ENCODE measurements around the gene CMTM6. TPM values are rescaled to one million over a fixed set of nuclear protein-coding genes. Genes with fewer than 3 reads are reported as not detected.
"Not testable (repeated sequence)": the region's sequence is repeated elsewhere in the genome, so short reads cannot be mapped to it uniquely, and the experiment has no call there.

The CMTM6 gene
- total RNA-seq, 1 donor from 2014 or later, result 90.1 TPM

GRCh38 chr3:32440611-32441350 is 61.9 kb downstream of the CMTM6 start:
- ChIA-PET CTCF (interaction anchor here (0.7 to 8.6 kb wide), 7 partner anchors 17 to 69 kb away, joined by 3 to 65 read pairs (median 3); partner anchors contain the start of gene CMTM7), POLR2A (interaction anchor here (0.6 to 8.5 kb wide), 13 partner anchors 9 to 66 kb away, joined by 3 to 272 read pairs (median 4); partner anchors contain the start of gene CMTM7)
- intact Hi-C loops (cut with micrococcal nuclease), result loop anchor here (1.0 kb wide), 1 partner anchor 27 kb away; no protein-coding TSS in a partner anchor
- Mint-ChIP-seq H3K9me3 (no peaks in the 10 kb centered on the region), H3K36me3 (ENCODE audit: low read depth) (peaks cover 29% of the 10 kb centered on the region), H3K27ac (peak overlapping the region; percentile 94), H3K4me3 (peak overlapping the region; percentile 26), H3K27me3 (no peaks in the 10 kb centered on the region), H3K4me1 (peaks cover 93% of the 10 kb centered on the region)
- ATAC-seq (ENCODE audit: low read depth) (peak; percentile 11), DNase-seq (no peak)
- no peak for TF ChIP-seq CTCF (IDR thresholded peaks at IDR 0.05)

- Mint-ChIP-seq H3K4me1 (peaks cover 99% of the 10 kb centered on the region), H3K27ac (peak overlapping the region; percentile 94), H3K36me3 (ENCODE audit: low read depth) (peaks cover 25% of the 10 kb centered on the region), H3K4me3 (peak overlapping the region; percentile 76)
- intact Hi-C loops (cut with micrococcal nuclease), result loop anchor here (1.0 to 10.0 kb wide), 10 partner anchors 19 to 1795 kb away; partner anchors contain the start of genes CMTM6, CMTM7 and DYNC1LI1
- ChIA-PET CTCF (interaction anchor here (0.9 to 8.6 kb wide), 10 partner anchors 12 to 63 kb away, joined by 3 to 65 read pairs (median 4); partner anchors contain the start of gene CMTM7), POLR2A (interaction anchor here (1.0 to 8.5 kb wide), 14 partner anchors 12 to 245 kb away, joined by 3 to 272 read pairs (median 8); partner anchors contain the start of genes CMTM6, CMTM7 and CNOT10)
- peak; percentile 13 for ATAC-seq (ENCODE audit: low read depth)
- not testable (repeated sequence) for DNase-seq, H3K9me3 Mint-ChIP-seq, H3K27me3 Mint-ChIP-seq
Measured at GRCh38 chr3:32439421-32439820, 63.2 kb downstream of the CMTM6 start.

GRCh38 chr3:32438596-32439344 is 63.9 kb downstream of the CMTM6 start:
- CTCF ChIA-PET, result interaction anchor here (0.8 to 8.6 kb wide), 13 partner anchors 10 to 64 kb away, joined by 3 to 65 read pairs (median 4); partner anchors contain the start of gene CMTM7
- H3K4me3 Mint-ChIP-seq, result peak overlapping the region; percentile 76
- no peaks in the 10 kb centered on the region for H3K9me3 Mint-ChIP-seq
- peaks cover 96% of the 10 kb centered on the region for H3K4me1 Mint-ChIP-seq
- peak; percentile 76 for ATAC-seq (ENCODE audit: low read depth)
- peak overlapping the region; percentile 94 for H3K27ac Mint-ChIP-seq
- no peak for DNase-seq
- H3K36me3 Mint-ChIP-seq (ENCODE audit: low read depth), result peaks cover 20% of the 10 kb centered on the region
- POLR2A ChIA-PET, result interaction anchor here (0.6 to 8.5 kb wide), 20 partner anchors 8 to 1805 kb away, joined by 3 to 272 read pairs (median 5); partner anchors contain the start of genes CMTM6, CMTM7 and CNOT10
- H3K27me3 Mint-ChIP-seq, result no peaks in the 10 kb centered on the region
- TF ChIP-seq CTCF (IDR thresholded peaks at IDR 0.05), result no peak
- intact Hi-C loops (cut with micrococcal nuclease), result loop anchor here (1.0 to 10.0 kb wide), 11 partner anchors 18 to 1794 kb away; partner anchors contain the start of genes CMTM6, CMTM7, CNOT10 and DYNC1LI1

- POLR2A ChIA-PET, result interaction anchor here (0.6 to 8.5 kb wide), 13 partner anchors 14 to 90 kb away, joined by 3 to 272 read pairs (median 11); partner anchors contain the start of genes CMTM6 and CMTM7
- CTCF ChIA-PET, result interaction anchor here (0.7 to 8.6 kb wide), 8 partner anchors 9 to 63 kb away, joined by 3 to 65 read pairs (median 4); no protein-coding TSS in a partner anchor
- TF ChIP-seq CTCF (IDR thresholded peaks at IDR 0.05), result no peak
- H3K36me3 Mint-ChIP-seq (ENCODE audit: low read depth), result peaks cover 15% of the 10 kb centered on the region
- H3K4me1 Mint-ChIP-seq, result peaks cover 96% of the 10 kb centered on the region
- no peaks in the 10 kb centered on the region for H3K27me3 Mint-ChIP-seq
- peak overlapping the region; percentile 94 for H3K27ac Mint-ChIP-seq
- H3K4me3 Mint-ChIP-seq, result peak overlapping the region; percentile 76
- H3K9me3 Mint-ChIP-seq, result no peaks in the 10 kb centered on the region
- DNase-seq (no peak), ATAC-seq (ENCODE audit: low read depth) (no peak)
- intact Hi-C loops (cut with micrococcal nuclease), result loop anchor here (1.0 to 10.0 kb wide), 4 partner anchors 134 to 1793 kb away; partner anchors contain the start of genes CNOT10 and DYNC1LI1
Measured at GRCh38 chr3:32437896-32438295, 64.8 kb downstream of the CMTM6 start.

- ATAC-seq (ENCODE audit: low read depth), result peak; percentile 33
- Mint-ChIP-seq H3K27me3 (no peaks in the 10 kb centered on the region), H3K36me3 (ENCODE audit: low read depth) (peaks cover 9% of the 10 kb centered on the region), H3K27ac (peak overlapping the region; percentile 94), H3K9me3 (no peaks in the 10 kb centered on the region), H3K4me1 (peaks cover 96% of the 10 kb centered on the region), H3K4me3 (peak overlapping the region; percentile 33)
- no peak for TF ChIP-seq CTCF (IDR thresholded peaks at IDR 0.05)
- DNase-seq, result no peak
- POLR2A ChIA-PET, result interaction anchor here (0.9 to 8.5 kb wide), 9 partner anchors 13 to 65 kb away, joined by 3 to 272 read pairs (median 5); partner anchors contain the start of gene CMTM7
- CTCF ChIA-PET, result interaction anchor here (0.7 to 8.6 kb wide), 5 partner anchors 8 to 39 kb away, joined by 3 to 65 read pairs (median 3); no protein-coding TSS in a partner anchor
- intact Hi-C loops (cut with micrococcal nuclease), result loop anchor here (5.0 to 10.0 kb wide), 3 partner anchors 135 to 1792 kb away; partner anchors contain the start of gene DYNC1LI1
Measured at GRCh38 chr3:32436816-32437189, 65.8 kb downstream of the CMTM6 start.

Data from activated B cell treated with CpG ODN at 0.5 μM for 24 hours (primary cell).